A673 (cell line): ENCODE measurements around the gene IL10RA. TPM values are rescaled to one million over a fixed set of nuclear protein-coding genes. Genes with fewer than 3 reads are reported as not detected.

ENCODE experiments used
- BruUV-seq: library from RNA; stranded (reverse); fragments of 400-500 nt; replicated peaks from 2 replicates; lab custom pipeline; 2021; lab: Mats Ljungman, UMichigan
- CTCF ChIA-PET: fragments of 300-600 bp; sonication (Branson Sonifier 250); formaldehyde crosslinking; loops from one replicate; lab custom pipeline; 2022; ENCODE audit warnings: antibody characterized with exemption; lab: Charles Lee
- POLR2A ChIA-PET: fragments of 300-600 bp; sonication (Branson Sonifier 250); formaldehyde crosslinking; loops from one replicate; lab custom pipeline; 2022; ENCODE audit warnings: antibody characterized with exemption; ENCODE audit not compliant: low non-redundant PET; lab: Charles Lee
- DNase-seq: peaks from one replicate; pipeline ENCODE4 v3.0.0-alpha.2; 2015; ENCODE audit warnings: low spot score
- H3K27ac ChIP-seq: fragments of 200-600 bp; sonication (generic); 2 replicates; pipeline ENCODE4 v1.5.1; 2016; ENCODE audit warnings: mixed run types, low read depth, mild to moderate bottlenecking, mixed read lengths, antibody characterized with exemption, low read length; ENCODE audit not compliant: poor library complexity, severe bottlenecking
- H3K27me3 ChIP-seq: fragments of 200-600 bp; sonication (generic); replicated peaks from 2 replicates; pipeline ENCODE4 v1.6.1; 2017; ENCODE audit warnings: mixed run types, low read depth, mild to moderate bottlenecking, mixed read lengths, antibody characterized with exemption, low read length; ENCODE audit not compliant: insufficient read depth, poor library complexity
- H3K36me3 ChIP-seq: fragments of 200-600 bp; sonication (generic); 2 replicates; pipeline ENCODE4 v1.6.1; 2016; ENCODE audit warnings: mixed run types, mild to moderate bottlenecking, mixed read lengths, antibody characterized with exemption, low read length; ENCODE audit not compliant: insufficient read depth, poor library complexity, severe bottlenecking
- H3K4me1 ChIP-seq: fragments of 200-600 bp; sonication (generic); 2 replicates; pipeline ENCODE4 v1.6.1; 2017; ENCODE audit warnings: mixed run types, mild to moderate bottlenecking, mixed read lengths, antibody characterized with exemption, low read length; ENCODE audit not compliant: insufficient read depth, poor library complexity, severe bottlenecking
- H3K4me3 ChIP-seq: fragments of 200-600 bp; sonication (generic); 2 replicates; pipeline ENCODE4 v1.5.1; 2016; ENCODE audit warnings: low read depth, mixed run types, mild to moderate bottlenecking, mixed read lengths, low read length; ENCODE audit not compliant: poor library complexity, severe bottlenecking
- H3K9me3 ChIP-seq: fragments of 200-600 bp; sonication (generic); 2 replicates; pipeline ENCODE4 v1.6.1; 2016; ENCODE audit warnings: mixed run types, low read depth, mild to moderate bottlenecking, mixed read lengths, antibody characterized with exemption, low read length; ENCODE audit not compliant: poor library complexity, severe bottlenecking
- EZH2 ChIP-seq: fragments of 200-600 bp; sonication (generic); IDR thresholded peaks from 2 replicates; pipeline ENCODE4 v1.6.1; 2017; ENCODE audit warnings: borderline replicate concordance, low read depth, mild to moderate bottlenecking, mixed read lengths, antibody characterized with exemption, low read length; ENCODE audit not compliant: poor library complexity, severe bottlenecking
- intact Hi-C: fragments of 100-400 bp; cut with micrococcal nuclease; formaldehyde crosslinking; loops from one replicate; pipeline ENCODE4 v1.10.0; 2022; ENCODE audit not compliant: unreplicated experiment
- total RNA-seq: library from RNA; stranded (reverse); gene quantifications from 2 replicates; pipeline ENCODE4 v1.2.3, GENCODE V29; 2021
- TF ChIP-seq, protein P1 (sequence below): fragments of 300-800, 200-600 bp; sonication (generic); conservative IDR thresholded peaks from 2 replicates; pipeline ENCODE4 v1.5.1; 2017; ENCODE audit warnings: low read depth, mild to moderate bottlenecking, antibody characterized with exemption, low read length, moderate library complexity, mixed read lengths

IL10RA gene
- total RNA-seq, 1 experiment from 2014 or later = not detected

DNA sequence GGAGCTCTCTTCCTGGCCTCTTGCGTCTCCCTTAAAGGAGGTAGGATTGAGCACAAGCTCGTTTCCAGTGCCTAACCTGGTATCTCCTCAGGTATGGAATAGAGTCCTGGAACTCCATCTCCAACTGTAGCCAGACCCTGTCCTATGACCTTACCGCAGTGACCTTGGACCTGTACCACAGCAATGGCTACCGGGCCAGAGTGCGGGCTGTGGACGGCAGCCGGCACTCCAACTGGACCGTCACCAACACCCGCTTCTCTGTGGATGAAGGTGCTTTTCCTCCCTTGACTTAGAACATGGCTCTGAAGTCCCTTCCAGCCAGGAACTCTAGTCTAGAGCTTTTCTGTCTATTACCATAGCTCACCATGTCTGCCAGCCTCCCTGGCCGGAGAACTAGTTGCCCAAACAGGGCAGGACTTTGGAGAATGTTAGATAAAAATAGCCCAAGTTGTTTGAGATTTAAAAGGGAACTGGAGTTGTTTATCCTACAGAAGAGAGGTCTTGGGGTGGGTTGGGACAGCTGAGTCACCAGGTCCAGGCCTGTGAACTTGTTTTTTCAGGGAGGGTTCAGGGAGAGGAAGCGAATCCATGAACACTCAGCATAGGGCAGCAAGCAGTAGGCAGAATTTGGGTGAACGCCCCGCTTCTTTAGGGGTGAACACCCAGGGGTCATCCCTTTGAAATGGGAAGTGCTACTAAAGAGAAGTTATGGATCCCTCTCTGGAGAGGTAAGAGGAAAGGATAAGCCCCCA is 3.3 kb downstream of the IL10RA start:
- H3K4me3 ChIP-seq = no peak overlapping the region
- DNase-seq = no peak
- ChIA-PET POLR2A (no interaction called here), CTCF (interaction anchor here (0.5 kb wide), 1 partner anchor 180 kb away, joined by 10 read pairs; no protein-coding TSS in a partner anchor)
- peaks cover 4% of the 10 kb centered on the region for H3K4me1 ChIP-seq
- TF ChIP-seq, protein P1, sequence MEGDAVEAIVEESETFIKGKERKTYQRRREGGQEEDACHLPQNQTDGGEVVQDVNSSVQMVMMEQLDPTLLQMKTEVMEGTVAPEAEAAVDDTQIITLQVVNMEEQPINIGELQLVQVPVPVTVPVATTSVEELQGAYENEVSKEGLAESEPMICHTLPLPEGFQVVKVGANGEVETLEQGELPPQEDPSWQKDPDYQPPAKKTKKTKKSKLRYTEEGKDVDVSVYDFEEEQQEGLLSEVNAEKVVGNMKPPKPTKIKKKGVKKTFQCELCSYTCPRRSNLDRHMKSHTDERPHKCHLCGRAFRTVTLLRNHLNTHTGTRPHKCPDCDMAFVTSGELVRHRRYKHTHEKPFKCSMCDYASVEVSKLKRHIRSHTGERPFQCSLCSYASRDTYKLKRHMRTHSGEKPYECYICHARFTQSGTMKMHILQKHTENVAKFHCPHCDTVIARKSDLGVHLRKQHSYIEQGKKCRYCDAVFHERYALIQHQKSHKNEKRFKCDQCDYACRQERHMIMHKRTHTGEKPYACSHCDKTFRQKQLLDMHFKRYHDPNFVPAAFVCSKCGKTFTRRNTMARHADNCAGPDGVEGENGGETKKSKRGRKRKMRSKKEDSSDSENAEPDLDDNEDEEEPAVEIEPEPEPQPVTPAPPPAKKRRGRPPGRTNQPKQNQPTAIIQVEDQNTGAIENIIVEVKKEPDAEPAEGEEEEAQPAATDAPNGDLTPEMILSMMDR = no peak
- TF ChIP-seq EZH2 = no peak
- intact Hi-C loops = no loop called here
- no peaks in the 10 kb centered on the region for H3K9me3 ChIP-seq
- H3K27me3 ChIP-seq = peaks cover 35% of the 10 kb centered on the region
- no peak overlapping the region for H3K27ac ChIP-seq
- BruUV-seq = no TSS peak
- no peaks in the 10 kb centered on the region for H3K36me3 ChIP-seq

DNA sequence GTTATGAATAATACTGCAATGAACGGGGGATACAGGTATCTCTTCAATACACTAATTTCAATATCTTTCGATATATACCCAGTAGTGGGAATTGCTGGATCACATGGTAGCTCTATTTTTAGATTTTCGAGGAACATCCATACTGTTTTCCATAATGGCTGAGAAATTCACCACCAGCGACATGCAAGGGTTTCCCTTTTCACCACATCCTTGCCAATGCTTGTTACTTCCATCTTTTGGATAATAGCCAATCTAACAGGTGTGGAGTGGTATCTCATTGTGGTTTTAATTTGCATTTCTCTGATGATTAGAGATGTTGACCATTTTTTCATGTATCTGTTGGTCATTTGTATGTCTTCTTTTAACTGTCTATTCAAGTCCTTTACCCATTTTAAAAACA is 5.9 kb downstream of the IL10RA start:
- no peaks in the 10 kb centered on the region for H3K36me3 ChIP-seq
- no peaks in the 10 kb centered on the region for H3K4me1 ChIP-seq
- no peak for TF ChIP-seq EZH2
- TF ChIP-seq, protein P1 = no peak
- CTCF ChIA-PET = no interaction called here
- H3K27me3 ChIP-seq = peaks cover 12% of the 10 kb centered on the region
- intact Hi-C loops = no loop called here
- no peak overlapping the region for H3K27ac ChIP-seq
- POLR2A ChIA-PET = no interaction called here
- H3K4me3 ChIP-seq = no peak overlapping the region
- no peaks in the 10 kb centered on the region for H3K9me3 ChIP-seq
- no peak for DNase-seq
- no TSS peak for BruUV-seq

DNA sequence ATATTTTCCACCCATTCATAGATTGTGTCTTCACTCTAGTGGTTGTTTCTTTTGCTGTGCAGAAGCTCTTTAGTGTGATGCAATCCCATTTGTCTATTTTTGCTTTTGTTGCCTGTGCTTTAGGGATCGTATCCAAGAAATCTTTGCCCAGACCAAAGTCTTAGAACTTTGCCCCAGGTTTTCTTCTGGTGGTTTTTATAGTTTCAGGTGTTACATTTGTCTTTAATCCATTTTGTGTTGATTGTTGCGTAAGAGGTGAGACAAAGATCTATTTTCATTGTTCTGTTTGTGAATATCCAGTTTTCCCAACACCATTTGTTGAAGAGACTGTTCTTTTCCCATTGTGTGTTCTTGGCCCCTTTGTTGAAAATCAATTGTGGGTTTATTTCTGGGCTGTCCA is 6.4 kb downstream of the IL10RA start:
- Histone ChIP-seq H3K36me3 (no peaks in the 10 kb centered on the region), H3K27me3 (peaks cover 7% of the 10 kb centered on the region)

More for the DNA sequence above, 6.4 kb downstream of the IL10RA start:
- Histone ChIP-seq H3K4me3 (no peak overlapping the region), H3K9me3 (no peaks in the 10 kb centered on the region), H3K27ac (no peak overlapping the region), H3K4me1 (no peaks in the 10 kb centered on the region)
- CTCF ChIA-PET = no interaction called here
- TF ChIP-seq EZH2 = no peak
- TF ChIP-seq, protein P1 = no peak
- no peak for DNase-seq
- intact Hi-C loops = no loop called here
- BruUV-seq = no TSS peak
- POLR2A ChIA-PET = no interaction called here
